Liver (tissue), 9 donors: ENCODE measurements around the gene POLDIP2. TPM values are rescaled to one million over a fixed set of nuclear protein-coding genes. Genes with fewer than 3 reads are reported as not detected.

Source experiments
- DNase-seq: peaks from one replicate; pipeline ENCODE4 v3.0.0-alpha.2; 2017; ENCODE audit warnings: low spot score
- H3K27ac ChIP-seq, 2 donors: one replicate each; pipeline ENCODE4 v1.7.0; 2013; ENCODE audit warnings: inconsistent platforms in 2 of 2, low read length in 2 of 2, control low read depth in 1 of 2, low read depth in 1 of 2, mild to moderate bottlenecking in 1 of 2
- H3K27me3 ChIP-seq, 4 donors: one replicate each; pipeline versions ENCODE4 v1.6.1 to v1.7.0; 2013; ENCODE audit warnings: low read length in 3 of 4, inconsistent platforms in 1 of 4, mild to moderate bottlenecking in 1 of 4, moderate library complexity in 1 of 4; ENCODE audit not compliant: control insufficient read depth in 4 of 4, insufficient read depth in 4 of 4
- H3K36me3 ChIP-seq, 4 donors: one replicate each; pipeline versions ENCODE4 v1.6.1 to v1.7.0; 2013; ENCODE audit warnings: low read length in 3 of 4, mild to moderate bottlenecking in 3 of 4, low read depth in 1 of 4, moderate library complexity in 1 of 4; ENCODE audit not compliant: control insufficient read depth in 4 of 4, insufficient read depth in 3 of 4
- H3K4me1 ChIP-seq, 4 donors: one replicate each; pipeline versions ENCODE4 v1.6.1 to v1.7.0; 2013; ENCODE audit warnings: low read length in 3 of 4, mild to moderate bottlenecking in 3 of 4, moderate library complexity in 1 of 4; ENCODE audit not compliant: control insufficient read depth in 4 of 4, insufficient read depth in 4 of 4
- H3K4me3 ChIP-seq, 3 donors: one replicate each; pipeline versions ENCODE4 v1.6.1 to v1.7.0; 2013; ENCODE audit warnings: low read length in 3 of 3, control low read depth in 1 of 3, low read depth in 1 of 3, mild to moderate bottlenecking in 1 of 3
- H3K9ac ChIP-seq, 2 donors: one replicate each; pipeline ENCODE4 v1.7.0; 2013; ENCODE audit warnings: low read length in 2 of 2, mild to moderate bottlenecking in 2 of 2, moderate library complexity in 2 of 2, control low read depth in 1 of 2, low read depth in 1 of 2
- H3K9me3 ChIP-seq, 4 donors: one replicate each; pipeline versions ENCODE4 v1.6.1 to v1.7.0; 2013; ENCODE audit warnings: low read length in 3 of 4; ENCODE audit not compliant: control insufficient read depth in 4 of 4
- ATF3 ChIP-seq: IDR thresholded peaks from 2 replicates; pipeline ENCODE4 v1.6.1; 2016; ENCODE audit warnings: antibody characterized with exemption
- CTCF ChIP-seq: fragments of 150-350 bp; IDR thresholded peaks from 2 replicates; pipeline ENCODE4 v1.5.1; 2017; ENCODE audit warnings: improper control_type of control experiment, low read depth, low read length; ENCODE audit not compliant: missing input control
- EGR1 ChIP-seq, 2 donors: IDR thresholded peaks; 2 replicates each; pipeline ENCODE4 v1.6.1; 2016 to 2018; ENCODE audit warnings: antibody characterized with exemption in 2 of 2, low read depth in 2 of 2
- FOXA2 ChIP-seq: IDR thresholded peaks from 2 replicates; pipeline ENCODE4 v1.6.1; 2016; ENCODE audit warnings: antibody characterized with exemption
- GABPA ChIP-seq, 2 donors: IDR thresholded peaks in 1 of 2; conservative IDR thresholded peaks in 1 of 2; 2 replicates each; pipeline ENCODE4 v1.6.1; 2016; ENCODE audit warnings: antibody characterized with exemption in 2 of 2, mild to moderate bottlenecking in 1 of 2, moderate library complexity in 1 of 2
- HNF4A ChIP-seq, 2 donors: conservative IDR thresholded peaks; 2 replicates each; pipeline ENCODE4 v1.6.1; 2016; ENCODE audit warnings: antibody characterized with exemption in 2 of 2, mild to moderate bottlenecking in 2 of 2
- HNF4G ChIP-seq: IDR thresholded peaks from 2 replicates; pipeline ENCODE4 v1.6.1; 2016; ENCODE audit warnings: antibody characterized with exemption
- JUND ChIP-seq, 2 donors: IDR thresholded peaks; 2 replicates each; pipeline ENCODE4 v1.6.1; 2016; ENCODE audit warnings: antibody characterized with exemption in 2 of 2
- RAD21 ChIP-seq, 2 donors: IDR thresholded peaks; 2 replicates each; pipeline ENCODE4 v1.6.1; 2016; ENCODE audit warnings: antibody characterized with exemption in 2 of 2, mild to moderate bottlenecking in 2 of 2
- REST ChIP-seq: IDR thresholded peaks from 2 replicates; pipeline ENCODE4 v1.6.1; 2016; ENCODE audit warnings: antibody characterized with exemption, mild to moderate bottlenecking
- RXRA ChIP-seq, 2 donors: IDR thresholded peaks; 2 replicates each; pipeline ENCODE4 v1.6.1; 2017 to 2018; ENCODE audit warnings: antibody characterized with exemption in 2 of 2, mild to moderate bottlenecking in 1 of 2
- SP1 ChIP-seq: IDR thresholded peaks from 2 replicates; pipeline ENCODE4 v1.6.1; 2018; ENCODE audit warnings: antibody characterized with exemption, mild to moderate bottlenecking
- TAF1 ChIP-seq: conservative IDR thresholded peaks from 2 replicates; pipeline ENCODE4 v1.6.1; 2016; ENCODE audit warnings: antibody characterized with exemption, mild to moderate bottlenecking
- YY1 ChIP-seq: IDR thresholded peaks from 2 replicates; pipeline ENCODE4 v1.6.1; 2016; ENCODE audit warnings: antibody characterized with exemption, mild to moderate bottlenecking
- ZBTB33 ChIP-seq: IDR thresholded peaks from 2 replicates; pipeline ENCODE4 v1.6.1; 2016; ENCODE audit warnings: antibody characterized with exemption
- WGBS: extraction: QIAGEN DNeasy Blood & Tissue Kit; methylation state at CpG from one replicate; pipeline ENCODE4 v1.1.7; 2013; 5-methylcytosine and 5-hydroxymethylcytosine counted together
- polyA plus RNA-seq, 2 donors: library from polyadenylated mRNA; stranded (reverse) in 1 of 2; unstranded in 1 of 2; fragments of 200-250 nt in 1 of 2; fragments of >200 nt in 1 of 2; fragmentation: Nextera tagmentation in 1 of 2; extraction: Ambion mirVana in 1 of 2; gene quantifications; one replicate each; pipeline versions ENCODE4 v1.2.1 to v1.2.3, GENCODE V29; 2013 to 2015
- total RNA-seq, 2 donors: library from RNA; depleted of rRNA; stranded (reverse); fragments of >200 nt; gene quantifications; one replicate each; pipeline ENCODE4 v1.2.3, GENCODE V29; 2014
- donor health status: healthy.
- donor health status: healthy.
- donor health status: healthy.
- donor health status: healthy.
- donor health status: healthy.

POLDIP2 gene
- total and polyA plus RNA-seq, 4 donors: 65.5 to 150 (median 104) TPM

GRCh38 chr17:28370035-28370743 is 12.9 kb upstream of the POLDIP2 start, which contains the start of gene VTN (continued):
- TF ChIP-seq TAF1 (peak; percentile 93), HNF4A (conservative IDR thresholded peaks at IDR 0.05) (peak; percentile 92 to 94), REST (peak; percentile 91)

GRCh38 chr17:28369684-28370034 is 12.3 kb upstream of the POLDIP2 start:
- Histone ChIP-seq H3K4me3 (peak overlapping the region; percentile 68 to 93 (median 72)), H3K27ac (peak overlapping the region; percentile 75 to 77), H3K4me1 (peaks cover 4 to 57% (median 36%) of the 10 kb centered on the region in 4 donors), H3K9ac (peak overlapping the region; percentile 82 to 93), H3K36me3 (peaks cover 3 to 12% (median 8%) of the 10 kb centered on the region in 4 donors), H3K27me3 (no peaks in the 10 kb centered on the region), H3K9me3 (no peaks in the 10 kb centered on the region)
- TF ChIP-seq RXRA (IDR thresholded peaks at IDR 0.05) (no peak), GABPA (IDR thresholded peaks at IDR 0.05 in 1 of 2, conservative IDR thresholded peaks at IDR 0.05 in 1 of 2) (no peak), HNF4G (no peak), EGR1 (IDR thresholded peaks at IDR 0.05; ENCODE audit: low read depth in 2 of 2) (no peak), FOXA2 (no peak), JUND (IDR thresholded peaks at IDR 0.05) (no peak), RAD21 (IDR thresholded peaks at IDR 0.05) (no peak), ZBTB33 (no peak), SP1 (no peak), CTCF (no peak), REST (no peak), ATF3 (no peak), YY1 (no peak)
- DNase-seq: no peak
- WGBS: 28% methylated on average over 10 of the region's 10 CpGs
